ENCODE measurements around the gene PLEKHN1.

The PLEKHN1 gene

DNA sequence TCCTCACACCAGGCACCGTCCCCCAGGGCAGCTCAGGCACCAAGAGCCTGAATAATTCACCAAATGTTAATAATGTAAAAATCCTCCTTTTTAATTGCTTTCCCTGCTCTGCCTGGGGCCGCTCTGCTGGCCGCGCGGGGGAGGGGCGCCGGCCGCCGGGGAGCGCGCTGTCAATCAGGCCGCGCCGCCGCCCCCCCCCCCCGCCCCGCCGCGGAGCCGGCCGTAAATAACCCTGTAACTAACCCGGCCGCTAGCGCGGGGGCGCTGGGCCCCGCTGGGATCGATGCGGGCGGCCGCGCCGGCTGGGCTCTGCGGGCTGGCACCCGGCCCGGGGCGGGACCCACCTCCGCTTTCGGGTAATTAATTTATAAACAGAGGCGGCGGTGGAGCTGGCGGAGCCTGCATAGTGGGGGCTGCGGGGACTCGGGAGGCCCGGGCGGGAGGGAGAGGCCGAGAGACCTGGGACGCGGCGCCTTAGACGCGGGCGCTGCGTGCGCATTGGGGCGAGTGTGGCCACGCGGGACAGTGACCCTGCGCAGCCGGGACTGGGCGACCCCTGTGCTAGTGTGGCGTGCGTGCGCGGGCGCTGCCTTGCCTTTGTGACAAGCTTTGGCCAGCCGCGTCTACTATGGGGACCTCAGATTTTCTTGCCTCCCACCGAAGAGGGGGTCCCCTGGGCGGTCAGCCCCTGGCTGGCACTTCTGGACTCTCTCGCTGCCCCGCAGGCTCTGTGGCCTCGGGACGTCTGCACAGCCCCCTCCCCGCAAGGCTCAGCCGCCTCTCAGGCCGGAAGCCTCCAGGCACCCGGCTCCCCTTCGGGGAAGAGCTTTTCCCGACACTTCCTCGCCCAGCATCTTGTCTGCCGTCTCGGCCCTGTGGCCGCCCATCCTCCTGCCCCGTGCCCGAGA is 25.9 kb upstream of the PLEKHN1 start (continued):
- TF ChIP-seq, protein P1, sequence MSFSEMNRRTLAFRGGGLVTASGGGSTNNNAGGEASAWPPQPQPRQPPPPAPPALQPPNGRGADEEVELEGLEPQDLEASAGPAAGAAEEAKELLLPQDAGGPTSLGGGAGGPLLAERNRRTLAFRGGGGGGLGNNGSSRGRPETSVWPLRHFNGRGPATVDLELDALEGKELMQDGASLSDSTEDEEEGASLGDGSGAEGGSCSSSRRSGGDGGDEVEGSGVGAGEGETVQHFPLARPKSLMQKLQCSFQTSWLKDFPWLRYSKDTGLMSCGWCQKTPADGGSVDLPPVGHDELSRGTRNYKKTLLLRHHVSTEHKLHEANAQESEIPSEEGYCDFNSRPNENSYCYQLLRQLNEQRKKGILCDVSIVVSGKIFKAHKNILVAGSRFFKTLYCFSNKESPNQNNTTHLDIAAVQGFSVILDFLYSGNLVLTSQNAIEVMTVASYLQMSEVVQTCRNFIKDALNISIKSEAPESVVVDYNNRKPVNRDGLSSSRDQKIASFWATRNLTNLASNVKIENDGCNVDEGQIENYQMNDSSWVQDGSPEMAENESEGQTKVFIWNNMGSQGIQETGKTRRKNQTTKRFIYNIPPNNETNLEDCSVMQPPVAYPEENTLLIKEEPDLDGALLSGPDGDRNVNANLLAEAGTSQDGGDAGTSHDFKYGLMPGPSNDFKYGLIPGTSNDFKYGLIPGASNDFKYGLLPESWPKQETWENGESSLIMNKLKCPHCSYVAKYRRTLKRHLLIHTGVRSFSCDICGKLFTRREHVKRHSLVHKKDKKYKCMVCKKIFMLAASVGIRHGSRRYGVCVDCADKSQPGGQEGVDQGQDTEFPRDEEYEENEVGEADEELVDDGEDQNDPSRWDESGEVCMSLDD (tag by site-specific recombination; IDR thresholded peaks at IDR 0.05), result peak; percentile 78
- TF ChIP-seq ZNF24 (tag by site-specific recombination; IDR thresholded peaks at IDR 0.05), result 0 out of 2 replicates have a peak, but pooled peaks have one; percentile 57
- TF ChIP-seq, protein P2, sequence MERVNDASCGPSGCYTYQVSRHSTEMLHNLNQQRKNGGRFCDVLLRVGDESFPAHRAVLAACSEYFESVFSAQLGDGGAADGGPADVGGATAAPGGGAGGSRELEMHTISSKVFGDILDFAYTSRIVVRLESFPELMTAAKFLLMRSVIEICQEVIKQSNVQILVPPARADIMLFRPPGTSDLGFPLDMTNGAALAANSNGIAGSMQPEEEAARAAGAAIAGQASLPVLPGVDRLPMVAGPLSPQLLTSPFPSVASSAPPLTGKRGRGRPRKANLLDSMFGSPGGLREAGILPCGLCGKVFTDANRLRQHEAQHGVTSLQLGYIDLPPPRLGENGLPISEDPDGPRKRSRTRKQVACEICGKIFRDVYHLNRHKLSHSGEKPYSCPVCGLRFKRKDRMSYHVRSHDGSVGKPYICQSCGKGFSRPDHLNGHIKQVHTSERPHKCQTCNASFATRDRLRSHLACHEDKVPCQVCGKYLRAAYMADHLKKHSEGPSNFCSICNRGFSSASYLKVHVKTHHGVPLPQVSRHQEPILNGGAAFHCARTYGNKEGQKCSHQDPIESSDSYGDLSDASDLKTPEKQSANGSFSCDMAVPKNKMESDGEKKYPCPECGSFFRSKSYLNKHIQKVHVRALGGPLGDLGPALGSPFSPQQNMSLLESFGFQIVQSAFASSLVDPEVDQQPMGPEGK (tag by site-specific recombination; IDR thresholded peaks at IDR 0.05), result peak; percentile 88
- peak; percentile 94 for TF ChIP-seq KLF10 (tag by site-specific recombination; IDR thresholded peaks at IDR 0.05)
- TF ChIP-seq KLF16 (tag by site-specific recombination; IDR thresholded peaks at IDR 0.05), result peak; percentile 60; the same call in 1 of the 2 replicates
- peak; percentile 63 for TF ChIP-seq EGR2 (tag by site-specific recombination; IDR thresholded peaks at IDR 0.05; ENCODE audit: low read depth)
- peak; percentile 63 for TF ChIP-seq ZSCAN30 (tag by site-specific recombination; IDR thresholded peaks at IDR 0.05)
- peak; percentile 58 for TF ChIP-seq GLIS1 (tag by site-specific recombination; IDR thresholded peaks at IDR 0.05)
- TF ChIP-seq YY1 (tag by site-specific recombination; IDR thresholded peaks at IDR 0.05), result 0 out of 2 replicates have a peak, but pooled peaks have one; percentile 18
- TF ChIP-seq ZNF23 (tag by site-specific recombination; IDR thresholded peaks at IDR 0.05; ENCODE audit: borderline replicate concordance), result no peak
- peak; percentile 38 for TF ChIP-seq ZBTB48 (tag by site-specific recombination; IDR thresholded peaks at IDR 0.05)
- peak; percentile 37 for TF ChIP-seq ZNF629 (tag by site-specific recombination; IDR thresholded peaks at IDR 0.05)
- TF ChIP-seq, protein P3, sequence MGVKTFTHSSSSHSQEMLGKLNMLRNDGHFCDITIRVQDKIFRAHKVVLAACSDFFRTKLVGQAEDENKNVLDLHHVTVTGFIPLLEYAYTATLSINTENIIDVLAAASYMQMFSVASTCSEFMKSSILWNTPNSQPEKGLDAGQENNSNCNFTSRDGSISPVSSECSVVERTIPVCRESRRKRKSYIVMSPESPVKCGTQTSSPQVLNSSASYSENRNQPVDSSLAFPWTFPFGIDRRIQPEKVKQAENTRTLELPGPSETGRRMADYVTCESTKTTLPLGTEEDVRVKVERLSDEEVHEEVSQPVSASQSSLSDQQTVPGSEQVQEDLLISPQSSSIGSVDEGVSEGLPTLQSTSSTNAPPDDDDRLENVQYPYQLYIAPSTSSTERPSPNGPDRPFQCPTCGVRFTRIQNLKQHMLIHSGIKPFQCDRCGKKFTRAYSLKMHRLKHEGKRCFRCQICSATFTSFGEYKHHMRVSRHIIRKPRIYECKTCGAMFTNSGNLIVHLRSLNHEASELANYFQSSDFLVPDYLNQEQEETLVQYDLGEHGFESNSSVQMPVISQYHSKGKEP (tag by site-specific recombination; IDR thresholded peaks at IDR 0.05), result peak; percentile 91
- 0 out of 2 replicates have a peak, but pooled peaks have one; percentile 4 for TF ChIP-seq ZNF10 (tag by site-specific recombination; IDR thresholded peaks at IDR 0.05)
- peak; percentile 60; the same call in 1 of the 2 replicates for TF ChIP-seq KLF7 (tag by site-specific recombination; IDR thresholded peaks at IDR 0.05; ENCODE audit: borderline replicate concordance)
- TF ChIP-seq ZNF660 (tag by site-specific recombination; IDR thresholded peaks at IDR 0.05), result peak; percentile 87
- TF ChIP-seq ZNF391 (tag by site-specific recombination; IDR thresholded peaks at IDR 0.05; ENCODE audit: borderline replicate concordance, low read depth), result peak; percentile 49; the same call in 1 of the 2 replicates
- TF ChIP-seq GLIS2 (tag by site-specific recombination; IDR thresholded peaks at IDR 0.05), result peak; percentile 28; the same call in 1 of the 2 replicates
- TF ChIP-seq, protein P4, sequence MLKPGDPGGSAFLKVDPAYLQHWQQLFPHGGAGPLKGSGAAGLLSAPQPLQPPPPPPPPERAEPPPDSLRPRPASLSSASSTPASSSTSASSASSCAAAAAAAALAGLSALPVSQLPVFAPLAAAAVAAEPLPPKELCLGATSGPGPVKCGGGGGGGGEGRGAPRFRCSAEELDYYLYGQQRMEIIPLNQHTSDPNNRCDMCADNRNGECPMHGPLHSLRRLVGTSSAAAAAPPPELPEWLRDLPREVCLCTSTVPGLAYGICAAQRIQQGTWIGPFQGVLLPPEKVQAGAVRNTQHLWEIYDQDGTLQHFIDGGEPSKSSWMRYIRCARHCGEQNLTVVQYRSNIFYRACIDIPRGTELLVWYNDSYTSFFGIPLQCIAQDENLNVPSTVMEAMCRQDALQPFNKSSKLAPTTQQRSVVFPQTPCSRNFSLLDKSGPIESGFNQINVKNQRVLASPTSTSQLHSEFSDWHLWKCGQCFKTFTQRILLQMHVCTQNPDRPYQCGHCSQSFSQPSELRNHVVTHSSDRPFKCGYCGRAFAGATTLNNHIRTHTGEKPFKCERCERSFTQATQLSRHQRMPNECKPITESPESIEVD (tag by site-specific recombination; IDR thresholded peaks at IDR 0.05), result peak; percentile 95
- TF ChIP-seq GLI2 (tag by site-specific recombination; IDR thresholded peaks at IDR 0.05; ENCODE audit: borderline replicate concordance, low read depth), result 0 out of 2 replicates have a peak, but pooled peaks have one; percentile 53
- no peak for TF ChIP-seq GFI1B (tag by site-specific recombination; IDR thresholded peaks at IDR 0.05)
- peak; percentile 61; the same call in 1 of the 2 replicates for TF ChIP-seq OVOL3 (tag by site-specific recombination; IDR thresholded peaks at IDR 0.05)
- 0 out of 2 replicates have a peak, but pooled peaks have one; percentile 16 for TF ChIP-seq ZNF2 (tag by site-specific recombination; IDR thresholded peaks at IDR 0.05)
- peak; percentile 71 for TF ChIP-seq ZNF423 (tag by site-specific recombination; IDR thresholded peaks at IDR 0.05)
- peak; percentile 30; the same call in 1 of the 2 replicates for TF ChIP-seq MZF1 (tag by site-specific recombination; IDR thresholded peaks at IDR 0.05; ENCODE audit: borderline replicate concordance)
- TF ChIP-seq, protein P5, sequence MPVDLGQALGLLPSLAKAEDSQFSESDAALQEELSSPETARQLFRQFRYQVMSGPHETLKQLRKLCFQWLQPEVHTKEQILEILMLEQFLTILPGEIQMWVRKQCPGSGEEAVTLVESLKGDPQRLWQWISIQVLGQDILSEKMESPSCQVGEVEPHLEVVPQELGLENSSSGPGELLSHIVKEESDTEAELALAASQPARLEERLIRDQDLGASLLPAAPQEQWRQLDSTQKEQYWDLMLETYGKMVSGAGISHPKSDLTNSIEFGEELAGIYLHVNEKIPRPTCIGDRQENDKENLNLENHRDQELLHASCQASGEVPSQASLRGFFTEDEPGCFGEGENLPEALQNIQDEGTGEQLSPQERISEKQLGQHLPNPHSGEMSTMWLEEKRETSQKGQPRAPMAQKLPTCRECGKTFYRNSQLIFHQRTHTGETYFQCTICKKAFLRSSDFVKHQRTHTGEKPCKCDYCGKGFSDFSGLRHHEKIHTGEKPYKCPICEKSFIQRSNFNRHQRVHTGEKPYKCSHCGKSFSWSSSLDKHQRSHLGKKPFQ (tag by site-specific recombination; IDR thresholded peaks at IDR 0.05), result no peak
- peak; percentile 96 for TF ChIP-seq ZBTB8A (tag by site-specific recombination; IDR thresholded peaks at IDR 0.05)
- 0 out of 2 replicates have a peak, but pooled peaks have one; percentile 47 for TF ChIP-seq ZNF600 (tag by site-specific recombination; IDR thresholded peaks at IDR 0.05)
- TF ChIP-seq ZNF544 (tag by site-specific recombination; IDR thresholded peaks at IDR 0.05), result no peak
- peak; percentile 51 for TF ChIP-seq SP7 (tag by site-specific recombination; IDR thresholded peaks at IDR 0.05)

Data from HEK293 (cell line).